ENCODE measurements around the gene ACTMAP. TPM values are rescaled to one million over a fixed set of nuclear protein-coding genes. Genes with fewer than 3 reads are reported as not detected.

Gene ACTMAP
- total and polyA plus RNA-seq, 2 of the 13 experiments (the other 11 are each of a cell fraction or from before 2014, with no cell fraction given): 2.2 to 7.9 TPM

- peak in 1 of 2 experiments; percentile 27; a peak in 1 of 4 replicates for TF ChIP-seq REST (IDR thresholded peaks at IDR 0.05; ENCODE audit: borderline replicate concordance in 1 of 2, low read depth in 1 of 2, low read length in 2 of 2)
- peak; percentile 32 for TF ChIP-seq MNT (IDR thresholded peaks at IDR 0.05)
- no peak for TF ChIP-seq ZNF33B (CRISPR knock-in tag; IDR thresholded peaks at IDR 0.05)
- TF ChIP-seq BRD4 (CRISPR knock-in tag; IDR thresholded peaks at IDR 0.05): peak; percentile 71; the same call in 1 of the 2 replicates
- TF ChIP-seq ZNF407 (CRISPR knock-in tag; IDR thresholded peaks at IDR 0.05; ENCODE audit: not compliant biosample characterization): no peak
- peak; percentile 49; the same call in 1 of the 2 replicates for TF ChIP-seq ZNF503 (CRISPR knock-in tag; IDR thresholded peaks at IDR 0.05)
- TF ChIP-seq ZNF724P (CRISPR knock-in tag; IDR thresholded peaks at IDR 0.05; ENCODE audit: borderline replicate concordance): 0 out of 2 replicates have a peak, but pooled peaks have one; percentile 2
- TF ChIP-seq SCMH1 (CRISPR knock-in tag; IDR thresholded peaks at IDR 0.05; ENCODE audit: borderline replicate concordance): no peak
- TF ChIP-seq ZNF576 (CRISPR knock-in tag; IDR thresholded peaks at IDR 0.05): no peak
- TF ChIP-seq GATA4 (IDR thresholded peaks at IDR 0.05; ENCODE audit: borderline replicate concordance, low read depth): no peak
- TF ChIP-seq TBX2 (CRISPR knock-in tag; IDR thresholded peaks at IDR 0.05; ENCODE audit: borderline replicate concordance): no peak
These were observed 729 bp upstream of the ACTMAP start, which contains the start of gene SNRPA (continued) for GRCh38 chr19:40750874-40751537.
